GM12892 (cell line): ENCODE measurements around the gene UGT3A2.
"Not testable (repeated sequence)": the region's sequence is repeated elsewhere in the genome, so short reads cannot be mapped to it uniquely, and the experiment has no call there.

Source experiments
- POLR2A ChIP-seq: IDR thresholded peaks from 2 replicates; pipeline ENCODE4 v1.6.1; 2011; ENCODE audit warnings: low read depth, low read length, control low read depth
- POLR2AphosphoS5 ChIP-seq: IDR thresholded peaks from 2 replicates; pipeline ENCODE4 v1.6.1; 2011; ENCODE audit warnings: low read depth, low read length, control low read depth

GRCh38 chr5:36019584-36019983 lies 47.1 kb downstream of the UGT3A2 start:
- TF ChIP-seq POLR2A, POLR2AphosphoS5: not testable (repeated sequence)
